Esophagus squamous epithelium (tissue), 5 donors: ENCODE results near the gene DDI2. TPM values are rescaled to one million over a fixed set of nuclear protein-coding genes. Genes with fewer than 3 reads are reported as not detected.
"Not testable (repeated sequence)": the region's sequence is repeated elsewhere in the genome, so short reads cannot be mapped to it uniquely, and the experiment has no call there.

Source experiments
- DNase-seq: peaks from one replicate; lab custom pipeline; 2025; lab: John Stamatoyannopoulos, UW
- H3K27ac ChIP-seq, 4 donors: fragments of 200-600 bp; sonication (generic); one replicate each; pipeline ENCODE4 v1.5.1; 2016 to 2019; ENCODE audit warnings: mild to moderate bottlenecking in 1 of 4
- H3K27me3 ChIP-seq, 4 donors: fragments of 200-600 bp; sonication (generic); 1 replicate in 3 of 4; 2 replicates in 1 of 4; pipeline versions ENCODE4 v1.5.1 to v1.6.0; 2017 to 2021; ENCODE audit warnings: antibody characterized with exemption in 1 of 4
- H3K36me3 ChIP-seq, 3 donors: fragments of 200-600 bp; sonication (generic); one replicate each; pipeline ENCODE4 v1.5.1; 2016 to 2019
- H3K4me1 ChIP-seq, 3 donors: fragments of 200-600 bp; sonication (generic); one replicate each; pipeline ENCODE4 v1.5.1; 2017 to 2019
- H3K4me3 ChIP-seq, 4 donors: fragments of 200-600 bp; sonication (generic); 1 replicate in 3 of 4; 2 replicates in 1 of 4; pipeline ENCODE4 v1.5.1; 2016 to 2019; ENCODE audit warnings: mild to moderate bottlenecking in 2 of 4, moderate library complexity in 1 of 4
- H3K9me3 ChIP-seq, 3 donors: fragments of 200-600 bp; sonication (generic); one replicate each; pipeline ENCODE4 v1.5.1; 2016 to 2019
- CTCF ChIP-seq, 6 experiments: fragments of 450-650 bp in 4 of 6; fragments of 200-600 bp in 2 of 6; sonication (generic) in 2 of 6; IDR thresholded peaks; one replicate each; pipeline ENCODE4 v1.5.1; 2016 to 2019; ENCODE audit warnings: antibody characterized with exemption in 6 of 6, mild to moderate bottlenecking in 4 of 6, moderate library complexity in 4 of 6
- POLR2A ChIP-seq, 4 donors: fragments of 450-650 bp; IDR thresholded peaks; one replicate each; pipeline ENCODE4 v1.6.1; 2017; ENCODE audit warnings: antibody characterized with exemption in 4 of 4, mild to moderate bottlenecking in 4 of 4, moderate library complexity in 3 of 4
- WGBS, 2 donors: methylation state at CpG; one replicate each; pipeline ENCODE4 v1.1.5; 2018; 5-methylcytosine and 5-hydroxymethylcytosine counted together
- intact Hi-C: fragments of 100-400 bp; cut with DNase I; formaldehyde crosslinking; loops from one replicate; pipeline ENCODE4 v1.15.0; 2022
- total RNA-seq, 4 donors: library from RNA; depleted of rRNA; stranded (reverse); fragments of >200 nt; gene quantifications; one replicate each; pipeline ENCODE4 v1.1.0, GENCODE V29; 2016
- donor health status: DM: yes; HTN: yes; CAD: no.

The DDI2 gene
- total RNA-seq, 4 donors from 2014 or later, result 20.6 to 62.9 (median 48.3) TPM

GRCh38 chr1:15598436-15598835 is 18.8 kb upstream of the DDI2 start:
- Histone ChIP-seq H3K4me1 (peaks cover 0 to 25% (median 6%) of the 10 kb centered on the region in 3 donors), H3K27me3 (peaks cover 0 to 4% (median 0%) of the 10 kb centered on the region in 4 donors), H3K27ac (no peak overlapping the region), H3K36me3 (no peaks in the 10 kb centered on the region), H3K4me3 (no peak overlapping the region), H3K9me3 (no peaks in the 10 kb centered on the region)
- TF ChIP-seq CTCF (IDR thresholded peaks at IDR 0.05) (no peak), POLR2A (IDR thresholded peaks at IDR 0.05) (no peak)
- DNase-seq, result no peak
- WGBS, 2 donors, result 33 to 58% methylated on average over 1 to 2 of the region's 2 CpGs
- intact Hi-C loops, result loop anchor here (10.0 kb wide), 1 partner anchor 146 kb away; the partner anchor contains the start of gene TMEM82

GRCh38 chr1:15603050-15603965 is 13.9 kb upstream of the DDI2 start:
- Histone ChIP-seq H3K36me3 (no peaks in the 10 kb centered on the region), H3K27me3 (no peaks in the 10 kb centered on the region), H3K9me3 (no peaks in the 10 kb centered on the region), H3K27ac (peak overlapping the region; percentile 87 to 94 (median 92)), H3K4me3 (peak overlapping the region; percentile 61 to 90 (median 74)), H3K4me1 (peaks cover 0 to 34% (median 9%) of the 10 kb centered on the region in 3 donors)
- intact Hi-C loops, result no loop called here
- TF ChIP-seq CTCF (IDR thresholded peaks at IDR 0.05), result no peak
- TF ChIP-seq POLR2A (IDR thresholded peaks at IDR 0.05), result peak in 2 of 4 donors; percentile 32 to 68
- peak; percentile 83 for DNase-seq
- WGBS, 2 donors, result 2% methylated on average over 24 to 36 of the region's 56 CpGs

- 69 to 72% methylated on average over 13 of the region's 13 CpGs for WGBS, 2 donors
- H3K27me3 ChIP-seq, DNase-seq, H3K36me3 ChIP-seq, intact Hi-C loops, H3K9me3 ChIP-seq: not testable (repeated sequence)
- Histone ChIP-seq H3K27ac (peak overlapping the region; percentile 87 to 94 (median 92)), H3K4me3 (peak overlapping the region; percentile 61 to 90 (median 74)), H3K4me1 (peaks cover 0 to 34% (median 9%) of the 10 kb centered on the region in 3 donors)
These were observed 13.3 kb upstream of the DDI2 start for GRCh38 chr1:15603966-15604282.

- Histone ChIP-seq H3K4me1 (peaks cover 0 to 34% (median 9%) of the 10 kb centered on the region in 3 donors), H3K27ac (peak overlapping the region; percentile 87 to 94 (median 92))
- DNase-seq, H3K4me3 ChIP-seq, H3K27me3 ChIP-seq, H3K9me3 ChIP-seq, intact Hi-C loops, H3K36me3 ChIP-seq: not testable (repeated sequence)
- WGBS, 2 donors, result 91 to 98% methylated on average over 10 to 15 of the region's 21 CpGs
These were observed 12.9 kb upstream of the DDI2 start for GRCh38 chr1:15604400-15604799.

- TF ChIP-seq POLR2A (IDR thresholded peaks at IDR 0.05), result no peak
- no peak for TF ChIP-seq CTCF (IDR thresholded peaks at IDR 0.05)
These were observed 11.6 kb upstream of the DDI2 start for GRCh38 chr1:15605398-15606383.

More at GRCh38 chr1:15605398-15606383, 11.6 kb upstream of the DDI2 start:
- 83 to 85% methylated on average over 11 of the region's 11 CpGs for WGBS, 2 donors
- no peaks in the 10 kb centered on the region for H3K36me3 ChIP-seq
- DNase-seq, result no peak
- H3K27me3 ChIP-seq, result no peaks in the 10 kb centered on the region
- H3K4me3 ChIP-seq, result no peak overlapping the region
- H3K27ac ChIP-seq, result no peak overlapping the region
- H3K9me3 ChIP-seq, result no peaks in the 10 kb centered on the region
- H3K4me1 ChIP-seq, result peaks cover 0 to 37% (median 9%) of the 10 kb centered on the region in 3 donors
- intact Hi-C loops, result no loop called here
